GM21381 (cell line): ENCODE data around the gene BZW1.

ENCODE experiments used
- ATAC-seq: cut with Tn5 transposase; IDR thresholded peaks from one replicate; pipeline ENCODE4 v1.9.1; 2021; ENCODE audit warnings: mild to moderate bottlenecking, moderate library complexity; ENCODE audit not compliant: unreplicated experiment

Gene BZW1

GRCh38 chr2:200828572-200829257 lies 17.0 kb downstream of the BZW1 start:
- ATAC-seq, result no peak

- ATAC-seq, result no peak
Measured at GRCh38 chr2:200829258-200829655, 17.5 kb downstream of the BZW1 start.

- ATAC-seq, result no peak
Measured at GRCh38 chr2:200834701-200835100, 23.0 kb downstream of the BZW1 start.

GRCh38 chr2:200839513-200839912 lies 27.8 kb downstream of the BZW1 start:
- ATAC-seq, result no peak

GRCh38 chr2:200843993-200844948 lies 32.6 kb downstream of the BZW1 start:
- ATAC-seq, result no peak

GRCh38 chr2:200845194-200845593 lies 33.5 kb downstream of the BZW1 start:
- no peak for ATAC-seq

- ATAC-seq, result no peak
Measured at GRCh38 chr2:200845669-200846325, 34.1 kb downstream of the BZW1 start.

- ATAC-seq, result no peak
Measured at GRCh38 chr2:200847269-200847668, 35.6 kb downstream of the BZW1 start.

GRCh38 chr2:200847939-200848338 lies 36.2 kb downstream of the BZW1 start:
- no peak for ATAC-seq

GRCh38 chr2:200850512-200851256 lies 39.0 kb downstream of the BZW1 start:
- ATAC-seq, result no peak

GRCh38 chr2:200851398-200852248 lies 39.9 kb downstream of the BZW1 start:
- ATAC-seq, result no peak

- ATAC-seq, result no peak
Measured at GRCh38 chr2:200852605-200853004, 40.9 kb downstream of the BZW1 start.

GRCh38 chr2:200856806-200857205 lies 45.1 kb downstream of the BZW1 start:
- ATAC-seq, result no peak

- ATAC-seq, result no peak
Measured at GRCh38 chr2:200860092-200860795, 48.5 kb downstream of the BZW1 start.

- ATAC-seq, result no peak
Measured at GRCh38 chr2:200861617-200862155, 50.0 kb downstream of the BZW1 start.

- ATAC-seq, result no peak
Measured at GRCh38 chr2:200862532-200863000, 50.9 kb downstream of the BZW1 start.

GRCh38 chr2:200863782-200864175 lies 52.1 kb downstream of the BZW1 start:
- ATAC-seq, result peak; percentile 7

- peak; percentile 87 for ATAC-seq
Measured at GRCh38 chr2:200864176-200865034, 52.7 kb downstream of the BZW1 start, which contains the start of gene CLK1. Gene CLK1, minus strand, starts transcription at chr2:200864658. Its CDS starts 2,796 bp downstream, at chr2:200861862.
